GM18517 (cell line): ENCODE measurements around the gene GREB1.

ENCODE experiments used
- ATAC-seq: cut with Tn5 transposase; IDR thresholded peaks from one replicate; pipeline ENCODE4 v1.9.1; 2021; ENCODE audit warnings: mild to moderate bottlenecking, moderate library complexity; ENCODE audit not compliant: unreplicated experiment

GREB1 gene

DNA sequence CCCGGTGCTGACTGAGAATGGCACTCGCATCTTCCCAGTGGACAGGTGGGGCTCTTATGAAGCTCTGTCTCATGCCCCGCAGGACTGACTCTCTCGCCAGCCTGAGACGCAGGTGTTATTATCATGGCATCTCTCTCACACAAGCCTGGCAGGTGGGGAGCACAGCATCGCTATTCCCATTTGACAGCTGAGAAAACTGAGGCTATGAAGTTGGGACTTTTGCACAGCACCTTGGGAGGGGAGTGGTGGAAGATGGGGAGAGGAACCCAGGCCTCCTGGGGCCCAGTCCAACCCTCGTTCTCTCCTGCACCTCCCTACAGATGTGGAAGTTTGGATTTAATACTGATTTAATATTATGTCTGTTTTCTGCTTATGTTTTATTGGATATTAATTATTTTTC, 145.2 kb downstream of the GREB1 start:
- no peak for ATAC-seq

DNA sequence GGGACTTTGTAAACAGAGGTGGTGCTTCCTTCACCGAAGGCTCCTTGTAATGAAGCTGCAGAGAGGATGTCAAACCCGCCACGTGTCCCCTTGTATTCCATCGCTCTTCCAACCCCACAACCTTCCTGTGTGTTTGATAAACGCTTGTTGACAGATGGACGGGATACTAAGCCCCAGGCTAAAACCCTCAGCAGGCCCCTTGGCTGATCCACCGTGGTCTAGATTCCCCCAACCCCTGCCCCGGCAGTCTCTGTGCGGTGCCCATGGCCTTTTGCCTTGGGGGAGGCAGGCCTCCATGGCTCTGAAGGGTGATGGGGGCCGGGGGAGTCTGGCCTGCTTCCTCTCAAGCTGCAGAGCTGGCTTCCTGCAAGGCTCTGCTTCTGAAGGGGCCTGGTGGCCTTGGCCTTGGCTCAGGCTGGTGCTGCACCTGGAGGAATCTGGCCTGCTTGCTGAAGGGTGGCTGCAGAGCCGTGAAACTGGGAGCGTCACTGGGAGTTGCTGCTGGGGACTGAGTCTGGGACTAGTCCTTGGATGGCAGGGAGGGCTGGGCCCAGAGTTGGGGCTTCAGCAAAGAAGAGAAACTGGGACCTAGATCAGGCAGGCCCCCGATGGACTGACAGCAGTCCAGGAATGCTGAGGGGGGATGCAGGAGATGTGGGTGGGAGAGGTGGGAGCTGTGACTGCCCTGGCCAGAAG, 145.8 kb downstream of the GREB1 start:
- no peak for ATAC-seq

DNA sequence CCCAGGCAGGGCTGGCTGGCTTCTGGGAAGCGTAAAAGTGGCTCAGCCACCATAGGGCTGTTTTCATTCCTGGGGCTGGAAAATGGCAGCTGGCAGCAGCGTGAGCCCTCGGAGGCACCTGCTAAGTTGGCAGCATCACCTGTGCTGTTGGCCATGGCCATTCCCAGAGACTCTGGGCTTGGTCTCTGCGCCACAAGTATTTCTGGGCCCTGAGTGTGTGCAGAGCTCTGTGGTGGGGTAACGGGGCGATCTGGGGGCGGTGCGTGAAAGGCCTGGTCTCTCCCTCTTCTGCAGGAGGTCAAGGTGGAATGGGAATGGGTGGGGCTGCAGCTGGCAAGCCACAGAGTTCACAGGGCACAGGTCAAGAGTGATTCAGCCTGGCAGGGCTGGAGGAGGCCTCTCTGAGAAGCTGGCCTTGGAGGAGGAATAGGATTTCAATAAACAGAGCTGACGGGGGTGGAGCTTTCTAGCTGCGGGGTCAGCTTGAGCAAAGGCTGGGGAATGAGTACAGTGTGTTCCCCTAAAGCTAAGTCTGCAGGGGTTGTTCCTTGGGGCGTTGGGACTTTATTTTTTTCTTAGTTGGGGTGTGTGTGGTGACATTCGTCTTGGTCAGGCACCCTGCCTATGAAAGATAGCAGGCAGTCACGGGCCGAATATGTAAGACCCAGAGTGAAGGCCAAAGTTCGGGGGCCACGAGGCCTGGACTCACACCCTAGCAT, 146.5 kb downstream of the GREB1 start:
- no peak for ATAC-seq

DNA sequence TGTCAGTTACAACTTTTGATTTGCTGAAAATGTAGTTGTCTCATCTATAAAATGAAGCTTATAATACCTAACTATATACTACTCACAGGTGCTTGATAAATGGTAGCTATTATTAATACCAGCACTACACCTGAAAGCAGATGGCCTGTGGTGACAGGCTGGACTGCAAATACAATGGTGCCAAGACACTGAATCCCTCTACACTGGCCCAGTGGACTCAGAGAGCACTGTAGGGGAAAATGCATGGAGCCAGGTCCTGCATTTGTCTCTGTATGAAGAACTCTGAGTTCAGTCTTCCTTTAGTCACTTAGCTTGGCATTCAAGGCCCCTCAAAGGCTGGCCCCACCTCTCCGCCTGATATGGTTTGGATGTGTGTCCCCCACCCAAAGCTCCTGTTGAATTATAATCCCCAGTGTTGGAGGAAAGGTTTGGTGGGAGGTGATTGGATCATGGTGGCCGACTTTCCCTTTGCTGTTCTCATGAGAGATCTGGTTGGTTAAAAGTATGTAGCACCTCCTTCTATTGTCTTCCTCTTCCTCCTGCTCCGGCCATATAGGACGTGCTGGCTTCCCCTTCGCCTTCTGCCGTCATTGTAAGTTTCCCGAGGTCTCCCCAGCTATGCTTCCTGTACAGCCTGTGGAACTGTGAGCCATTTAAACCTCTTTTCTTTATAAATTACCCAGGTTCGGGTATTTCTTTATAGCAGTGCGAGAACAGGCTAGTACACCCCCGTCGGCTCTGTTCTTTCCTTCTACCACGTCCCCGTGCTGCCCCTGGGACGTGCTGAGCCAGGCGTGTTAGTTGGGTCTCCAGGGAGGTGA, 147.3 kb downstream of the GREB1 start:
- no peak for ATAC-seq

DNA sequence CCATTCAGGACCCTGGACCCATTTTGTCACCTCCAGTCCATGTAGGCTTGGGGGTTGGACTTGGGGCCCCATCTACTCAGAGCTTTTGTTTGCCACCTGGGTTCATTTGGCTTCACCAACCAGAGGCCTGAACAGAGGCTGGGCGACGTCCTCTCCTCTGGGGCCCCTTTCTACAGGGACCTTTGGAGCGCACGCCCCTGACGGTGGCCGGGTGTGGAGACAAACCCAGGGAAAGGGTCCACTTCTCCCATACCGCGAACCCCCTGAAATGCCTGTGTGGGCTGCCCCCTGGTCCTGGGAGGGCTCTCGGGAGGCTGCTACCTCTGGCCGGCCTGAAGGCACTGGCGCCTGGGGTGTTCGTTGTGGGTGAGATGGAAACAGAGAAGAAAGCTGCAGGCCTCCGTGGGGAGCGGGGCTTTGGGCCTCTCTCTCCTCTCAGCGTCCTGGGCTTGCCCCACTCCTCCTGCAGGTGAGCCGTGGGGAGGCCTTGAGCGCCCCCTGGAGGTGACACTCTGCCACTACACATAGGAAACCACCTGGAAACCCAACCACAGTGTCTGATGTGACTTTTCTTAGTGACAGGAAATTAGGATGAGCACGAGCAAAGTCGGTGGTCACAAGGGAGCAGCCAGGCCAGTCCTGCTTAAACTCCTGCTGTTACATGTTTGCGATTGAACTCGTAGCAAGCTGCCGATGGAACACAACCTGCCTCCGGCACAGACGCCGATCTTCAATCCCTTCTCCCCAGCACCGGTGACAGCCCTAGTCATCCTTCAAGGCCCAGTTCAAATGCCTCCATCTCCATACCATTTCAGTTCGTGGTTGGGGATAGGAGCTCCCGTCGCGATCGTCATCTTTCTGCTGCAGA, 148.1 kb downstream of the GREB1 start:
- no peak for ATAC-seq

DNA sequence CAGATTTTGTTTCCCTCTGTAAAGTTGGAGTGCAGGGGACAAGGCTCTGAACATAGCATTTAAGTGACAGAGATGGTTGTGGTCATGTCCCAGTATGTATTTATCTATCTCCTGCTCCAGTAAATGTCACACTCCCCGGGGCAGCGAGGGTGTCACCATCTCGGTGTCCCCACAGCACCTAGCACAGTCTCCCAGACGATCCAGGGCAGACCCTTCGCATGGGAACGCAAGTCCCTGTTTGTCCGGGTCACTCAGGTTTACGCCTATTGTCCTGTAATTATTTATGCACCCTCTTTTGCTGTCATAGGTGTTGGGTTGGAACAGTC, 148.7 kb downstream of the GREB1 start:
- ATAC-seq, result no peak

DNA sequence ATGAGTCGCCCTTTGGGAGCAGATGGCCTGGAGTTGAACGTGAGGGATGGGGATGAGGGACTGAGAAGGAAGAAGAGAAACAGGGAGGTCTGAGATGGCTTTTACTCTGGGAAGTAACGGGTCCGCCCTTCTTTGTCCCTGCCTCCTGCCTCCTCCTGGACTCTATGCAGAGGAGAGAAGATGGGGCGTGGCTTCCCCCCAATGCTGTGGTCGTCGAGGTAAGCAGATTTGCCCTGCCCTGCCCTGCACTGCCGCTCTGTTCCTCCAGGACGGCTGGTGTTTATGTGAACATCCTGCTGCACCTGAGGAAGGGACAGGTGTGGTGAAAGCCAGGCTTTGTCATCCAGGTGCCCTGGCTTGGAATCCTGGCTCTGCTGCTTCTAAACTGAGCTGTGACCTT, 149.6 kb downstream of the GREB1 start:
- no peak for ATAC-seq

DNA sequence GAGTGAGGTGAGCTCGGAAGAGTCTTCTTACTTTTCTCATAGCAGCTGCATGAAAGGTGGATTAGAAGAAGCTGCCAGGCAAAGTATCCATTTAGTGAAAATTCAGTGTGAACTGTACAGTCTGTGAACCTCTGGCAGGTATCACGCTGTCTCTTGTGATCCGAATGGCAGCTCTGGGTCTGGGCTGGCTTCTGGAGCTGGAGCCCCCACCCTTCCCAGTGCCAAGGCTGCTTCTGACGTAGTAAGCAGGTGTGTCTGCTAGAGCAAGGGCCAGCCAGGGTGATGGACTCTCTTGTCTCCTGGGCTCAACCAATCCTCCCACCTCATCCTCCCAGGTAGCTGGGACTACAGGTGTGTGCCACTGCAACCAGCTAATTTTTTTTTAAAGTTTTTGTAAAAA, 150.1 kb downstream of the GREB1 start:
- ATAC-seq, result no peak

DNA sequence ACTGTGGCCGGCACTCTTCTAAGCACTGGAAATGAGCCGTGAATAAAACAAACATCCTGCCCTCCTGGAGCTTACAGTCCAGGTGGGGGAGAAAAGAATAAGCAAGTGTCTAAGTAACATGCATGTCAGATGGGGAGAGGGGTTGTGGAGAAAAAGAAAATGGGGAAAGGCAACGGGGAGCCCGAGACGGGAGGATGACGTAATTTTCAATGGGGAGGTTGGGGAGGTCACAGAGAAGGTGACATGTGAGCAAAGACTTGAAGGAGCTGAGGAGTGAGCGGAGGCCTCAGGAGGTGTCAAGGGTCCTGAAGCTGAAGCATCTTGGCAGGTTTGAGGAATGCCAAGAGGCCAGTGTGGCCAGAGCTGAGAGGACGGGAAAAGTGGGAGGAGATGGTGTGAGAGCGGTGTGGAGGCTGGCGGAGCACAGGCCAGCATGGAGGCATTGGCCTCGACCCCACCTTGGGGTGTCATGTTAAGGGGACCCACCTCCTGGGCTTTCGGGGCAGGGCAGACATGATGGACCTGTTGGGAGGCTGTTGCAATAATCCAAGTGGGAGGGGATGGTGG, 151.1 kb downstream of the GREB1 start:
- ATAC-seq, result no peak

DNA sequence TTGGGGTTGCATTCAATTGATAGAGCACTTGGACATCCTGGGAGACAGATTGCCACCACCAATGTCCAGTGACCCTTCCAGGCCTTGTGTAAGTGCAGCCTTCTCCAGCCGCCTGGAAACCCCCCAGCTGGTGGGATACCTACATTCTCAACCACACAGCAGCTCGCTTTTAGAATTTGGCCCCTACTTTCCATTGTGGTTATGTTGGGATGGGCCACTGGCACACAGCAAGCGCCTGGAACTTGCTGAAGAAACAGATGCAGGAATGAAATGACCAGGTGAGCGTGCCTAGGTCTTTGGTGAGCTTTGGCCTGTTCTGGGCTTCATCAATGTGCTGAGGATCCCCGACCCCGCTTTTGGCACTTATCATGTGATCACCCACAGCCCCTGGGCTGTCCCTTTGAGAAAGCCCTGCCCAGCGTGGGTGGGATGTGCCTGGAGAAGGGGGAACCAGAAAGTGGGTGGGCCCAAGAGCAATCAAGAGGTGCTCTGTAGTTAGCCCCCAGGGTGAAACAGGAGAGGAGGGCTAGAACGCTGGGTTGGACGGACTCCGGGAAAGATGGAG, 152.1 kb downstream of the GREB1 start:
- no peak for ATAC-seq

DNA sequence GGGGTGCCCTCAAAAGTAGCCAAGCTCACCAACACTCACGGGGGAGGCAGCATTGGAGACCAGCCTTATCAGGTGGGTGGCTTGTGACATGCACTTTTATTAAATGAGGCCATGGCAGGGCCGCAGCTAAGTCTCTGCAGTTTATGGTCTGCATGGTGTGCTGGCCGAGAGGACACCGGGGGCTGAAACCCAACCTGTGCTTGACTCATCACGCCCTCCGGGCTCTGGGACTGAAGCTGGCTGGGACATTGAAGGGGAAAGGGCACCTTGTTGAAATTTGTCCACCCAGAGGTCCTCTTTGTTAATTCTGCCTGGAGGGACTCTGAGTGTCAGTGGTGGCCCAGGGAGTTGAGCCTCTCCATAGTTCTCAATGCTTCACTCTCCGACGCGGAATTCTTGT, 153.9 kb downstream of the GREB1 start:
- no peak for ATAC-seq

DNA sequence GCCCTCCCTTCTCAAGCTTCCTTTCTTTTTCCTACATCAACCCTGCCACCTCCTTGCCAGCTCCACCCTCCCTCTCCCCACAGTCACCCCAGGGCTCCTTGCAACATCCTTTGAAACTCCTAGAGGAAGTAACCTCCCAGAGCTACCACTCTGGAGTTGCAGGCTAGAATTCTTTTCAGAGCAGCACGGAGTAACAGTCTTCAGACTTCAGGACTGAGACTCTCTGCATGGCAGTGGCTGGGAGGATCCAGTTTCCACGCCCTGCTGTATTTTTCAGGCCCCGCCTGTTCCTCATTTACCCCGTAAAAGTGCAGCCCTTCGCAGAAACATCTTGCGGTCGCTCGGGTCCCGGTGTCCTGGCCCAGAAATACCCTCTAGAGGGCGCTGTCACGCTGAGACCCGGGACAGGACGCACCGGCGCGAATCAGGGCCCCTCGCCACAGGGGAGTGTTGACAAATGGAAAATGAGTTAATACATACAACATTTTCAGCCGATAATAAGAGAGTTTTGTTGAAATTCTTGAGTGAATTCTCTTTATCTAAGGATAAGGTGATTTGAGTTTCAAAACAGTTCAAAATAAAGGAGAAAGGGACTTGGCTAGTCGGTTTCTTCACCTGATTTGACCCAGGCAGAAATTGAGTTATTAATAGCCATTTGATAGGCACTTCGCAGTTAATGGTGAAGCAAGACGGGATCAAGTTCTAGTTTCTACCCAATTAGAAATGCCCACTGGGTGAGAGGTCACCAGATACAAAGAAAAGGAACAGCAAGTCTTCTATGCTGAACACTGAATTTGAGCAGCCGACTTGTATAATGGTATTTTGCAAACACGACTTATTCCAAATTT, 154.6 kb downstream of the GREB1 start:
- peak; percentile 69 for ATAC-seq

DNA sequence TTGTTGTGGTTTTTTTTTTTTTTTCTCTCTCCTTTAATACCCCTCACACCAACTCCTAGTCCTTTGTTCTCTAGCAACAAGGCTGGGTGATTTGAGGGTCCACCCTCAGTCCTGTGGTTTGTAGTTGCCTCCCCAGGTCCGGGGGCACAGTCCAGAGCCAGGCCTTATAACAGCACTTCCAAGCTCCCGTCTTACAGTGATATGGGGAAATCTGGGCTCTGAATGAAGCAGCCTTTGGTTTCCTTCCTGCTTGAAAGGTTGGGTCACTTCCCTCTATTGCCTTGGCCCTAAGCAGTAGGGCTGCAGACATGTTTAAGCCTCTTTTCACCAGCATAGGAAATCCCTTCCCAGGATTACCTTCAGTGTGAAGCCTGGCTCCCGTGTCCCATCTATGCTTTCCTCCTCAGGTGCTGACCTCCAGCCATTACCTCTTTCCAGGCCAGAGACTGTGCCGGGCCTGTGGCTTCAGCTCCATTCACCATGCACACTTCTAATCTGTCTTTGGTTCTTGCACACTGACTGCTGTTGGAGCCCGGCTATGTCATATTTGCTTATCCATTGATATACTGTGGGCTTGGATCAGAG, 157.3 kb downstream of the GREB1 start:
- ATAC-seq, result no peak
